ENCODE measurements around the gene ANP32D.

- no peak for TF ChIP-seq POLR2A (IDR thresholded peaks at IDR 0.05; ENCODE audit: extremely low read depth, insufficient read length)
- peak; percentile 24 for TF ChIP-seq CTCF (IDR thresholded peaks at IDR 0.05; ENCODE audit: low read depth, low read length)
These were observed 30.0 kb upstream of the ANP32D start for GRCh38 chr12:48442179-48442847.
